DMS79 (cell line): ENCODE results near the gene TANGO6.
"Not testable (repeated sequence)": the region's sequence is repeated elsewhere in the genome, so short reads cannot be mapped to it uniquely, and the experiment has no call there.

Source experiments
- DNase-seq: peaks from one replicate; lab custom pipeline; 2025; lab: John Stamatoyannopoulos, UW

Gene TANGO6

DNA sequence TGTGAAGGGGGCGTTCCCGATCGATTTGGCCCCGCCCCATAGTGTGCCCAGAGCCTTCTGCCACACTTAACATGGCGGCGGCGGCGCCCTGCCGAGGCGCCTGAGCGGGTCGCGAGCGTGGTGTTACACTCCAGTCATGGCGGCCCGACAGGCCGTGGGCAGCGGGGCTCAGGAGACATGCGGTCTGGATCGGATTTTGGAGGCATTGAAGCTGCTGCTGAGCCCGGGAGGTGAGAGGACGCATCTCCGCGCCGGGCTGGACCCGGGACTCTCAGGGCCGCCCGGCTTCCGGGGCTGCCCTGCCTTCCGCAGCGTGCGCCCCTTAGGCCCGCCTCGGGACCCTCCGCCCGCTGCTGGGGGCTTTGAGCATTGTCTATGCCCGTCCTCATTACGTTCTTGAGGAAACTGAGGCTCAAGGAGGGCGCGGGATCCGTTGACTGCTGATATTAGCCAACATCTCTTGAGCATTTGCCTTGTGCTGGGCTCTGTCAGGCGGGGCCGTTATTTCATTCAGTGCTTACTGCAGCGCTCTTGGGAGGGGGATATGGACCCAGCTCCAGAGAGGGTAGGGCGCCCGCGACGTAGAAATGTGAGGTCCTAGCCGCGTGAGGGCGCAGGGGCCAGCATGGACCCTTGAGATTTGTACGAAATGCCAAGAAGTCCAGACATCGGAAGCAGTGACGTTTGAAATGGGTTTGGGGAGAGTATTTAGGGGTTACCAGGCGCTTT lies at the start of gene TANGO6:
Gene TANGO6 (plus strand): TSS at position 50 of the 729 bp plus-strand sequence. CDS start 87 bp downstream, at position 137.
- peak; percentile 72 for DNase-seq

DNA sequence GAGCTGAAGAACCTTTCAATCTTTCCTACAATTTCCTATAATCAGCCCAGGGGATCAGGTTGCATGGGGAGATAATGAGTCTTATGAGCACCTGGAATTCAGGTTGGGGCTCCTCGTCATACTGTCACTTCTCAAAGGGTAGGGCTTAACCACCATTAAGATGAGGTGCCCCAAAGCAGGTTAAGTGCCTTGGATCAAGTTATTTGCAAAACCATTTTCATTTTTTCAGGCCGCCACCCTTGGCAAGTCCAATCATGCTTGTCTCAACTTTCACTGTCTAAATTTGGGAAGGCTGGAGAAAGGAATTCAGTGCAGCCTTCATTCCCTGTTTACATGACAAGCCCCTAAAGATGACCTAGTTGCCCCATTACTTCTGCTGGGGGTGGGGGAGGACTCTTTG lies 44.9 kb upstream of the TANGO6 start:
- DNase-seq = no peak

DNA sequence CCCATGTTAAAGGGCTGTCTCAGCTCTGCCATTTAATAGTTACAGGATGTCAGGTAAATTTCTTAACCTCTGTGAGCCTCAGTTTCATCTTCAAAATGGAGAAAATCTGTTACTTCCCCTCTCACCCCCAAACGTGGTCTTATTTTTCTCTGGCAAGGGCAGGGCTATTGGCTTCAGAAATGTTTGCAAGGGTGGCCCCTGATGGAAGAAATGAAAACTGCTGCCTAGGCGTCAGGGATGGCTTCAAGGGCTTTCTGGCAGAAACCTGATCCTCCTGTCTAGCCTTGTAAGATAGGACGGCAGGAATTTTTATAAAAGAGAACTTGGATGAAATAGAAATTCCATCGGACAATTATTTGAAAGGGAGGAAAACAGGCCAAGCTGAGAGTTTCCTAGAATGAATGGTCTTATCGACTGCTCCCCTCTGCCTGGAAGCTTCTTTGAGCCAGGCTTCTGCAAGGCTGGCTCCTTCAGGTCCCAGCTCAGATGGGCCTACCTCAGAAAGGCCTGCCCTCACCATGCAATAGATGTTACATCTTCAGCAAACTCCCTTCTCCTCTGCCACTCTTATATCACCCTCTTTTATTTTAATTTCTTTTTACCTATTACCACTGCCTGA lies 43.0 kb upstream of the TANGO6 start:
- DNase-seq = no peak

DNA sequence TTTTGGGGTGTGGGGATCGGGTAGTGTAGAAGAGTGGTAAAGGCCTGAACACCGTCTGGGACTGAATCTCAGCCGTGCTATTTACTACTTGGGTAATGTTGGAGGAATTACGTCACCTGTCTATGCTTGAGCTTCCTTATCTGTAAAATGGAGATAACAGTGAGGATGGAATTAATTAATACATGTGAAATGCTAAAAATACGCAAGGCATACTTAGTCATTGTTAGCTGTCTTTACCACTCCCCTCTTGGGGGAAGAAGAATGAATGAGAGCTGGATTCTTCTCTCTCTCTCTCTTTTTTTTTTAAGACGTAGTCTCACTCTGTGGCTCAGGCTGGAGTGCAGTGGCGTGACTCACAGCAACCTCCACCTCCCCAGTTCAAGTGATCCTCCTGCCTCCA lies 41.1 kb upstream of the TANGO6 start:
- no peak for DNase-seq

DNA sequence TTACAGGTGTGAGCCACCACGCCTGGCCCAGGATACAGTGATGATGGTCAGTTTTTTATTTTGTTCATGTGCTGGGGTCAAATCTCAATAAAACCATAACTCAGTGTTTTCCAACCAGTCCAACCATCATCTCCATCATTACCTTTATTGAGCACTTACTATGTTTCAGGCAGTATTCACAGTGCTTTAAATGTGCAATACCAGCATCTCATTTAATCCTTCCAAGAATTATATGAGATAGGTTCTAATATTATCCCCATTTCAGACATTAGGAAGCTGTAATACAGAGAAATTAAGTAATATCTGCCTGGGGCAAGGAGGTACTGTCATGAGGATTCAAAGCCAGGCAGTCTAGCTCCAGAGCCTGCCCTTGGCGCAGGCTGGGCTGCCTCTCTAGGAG lies 36.9 kb upstream of the TANGO6 start:
- no peak for DNase-seq

DNA sequence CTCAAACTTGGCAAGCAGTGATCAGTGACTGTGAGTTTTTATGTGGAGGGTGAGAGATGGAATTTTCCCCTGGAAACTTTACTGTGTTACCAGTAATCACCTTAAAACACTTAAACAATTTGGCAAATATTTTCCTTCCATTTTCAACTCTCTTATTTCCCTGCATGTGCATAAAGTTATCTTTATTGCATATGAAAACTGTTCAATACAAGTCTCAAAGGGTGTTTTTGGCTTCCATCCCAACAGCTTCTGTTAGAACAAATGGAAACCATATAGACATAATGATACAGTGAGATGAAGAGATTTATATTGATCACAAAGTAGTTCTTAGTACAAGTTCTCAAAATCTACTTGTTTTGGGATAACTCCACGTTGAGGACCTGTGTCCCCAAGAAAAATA lies 36.4 kb upstream of the TANGO6 start:
- DNase-seq = no peak

DNA sequence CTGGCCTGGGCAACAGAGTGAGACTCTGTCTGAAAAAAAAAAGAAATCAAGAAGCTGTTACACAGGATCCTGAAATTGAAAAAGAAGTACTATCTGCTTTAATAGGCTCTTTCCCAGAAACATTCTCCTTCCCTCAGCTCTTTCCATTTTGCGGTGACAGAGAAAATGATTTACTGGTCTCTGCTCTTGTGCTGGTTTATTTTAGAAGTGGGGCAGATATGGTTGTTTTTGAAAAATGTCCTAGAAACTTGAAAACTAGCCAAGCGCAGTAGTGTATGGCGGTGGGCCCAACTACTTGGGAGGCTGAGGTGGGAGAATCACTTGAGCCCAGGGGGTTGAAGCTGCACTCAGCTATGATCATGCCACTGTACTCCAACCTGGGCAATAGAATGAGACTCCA lies 28.8 kb upstream of the TANGO6 start:
- DNase-seq = no peak

DNA sequence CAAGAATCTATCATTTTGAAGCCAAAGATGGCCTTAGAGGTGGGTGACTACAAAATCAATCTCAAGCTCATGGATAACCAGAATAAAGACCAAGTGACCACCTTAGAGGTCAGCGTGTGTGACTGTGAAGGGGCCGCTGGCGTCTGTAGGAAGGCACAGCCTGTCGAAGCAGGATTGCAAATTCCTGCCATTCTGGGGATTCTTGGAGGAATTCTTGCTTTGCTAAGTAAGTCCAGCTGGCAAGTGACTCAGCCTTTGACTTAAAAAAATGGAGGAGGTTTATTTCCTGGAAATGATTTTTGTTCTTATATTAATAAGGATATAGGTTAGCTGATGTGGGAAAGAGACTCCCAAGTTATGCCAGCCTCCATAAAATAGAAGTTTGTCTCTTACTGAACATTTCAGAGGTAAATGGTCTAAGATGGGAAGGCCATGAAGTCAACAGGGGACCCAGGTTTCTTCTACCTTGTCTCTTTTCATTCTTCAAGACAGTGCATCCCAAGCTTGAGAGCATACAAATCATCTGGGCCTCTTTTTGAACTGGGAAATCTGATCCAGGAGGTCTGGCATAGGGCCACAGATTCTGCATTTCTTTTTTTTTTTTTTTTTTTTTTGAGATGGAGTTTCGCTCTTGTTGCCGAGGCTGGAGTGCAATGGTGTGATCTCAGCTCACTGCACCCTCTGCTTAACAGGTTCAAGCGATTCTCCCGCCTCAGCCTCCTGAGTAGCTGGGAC lies 19.8 kb upstream of the TANGO6 start:
- DNase-seq = no peak

DNA sequence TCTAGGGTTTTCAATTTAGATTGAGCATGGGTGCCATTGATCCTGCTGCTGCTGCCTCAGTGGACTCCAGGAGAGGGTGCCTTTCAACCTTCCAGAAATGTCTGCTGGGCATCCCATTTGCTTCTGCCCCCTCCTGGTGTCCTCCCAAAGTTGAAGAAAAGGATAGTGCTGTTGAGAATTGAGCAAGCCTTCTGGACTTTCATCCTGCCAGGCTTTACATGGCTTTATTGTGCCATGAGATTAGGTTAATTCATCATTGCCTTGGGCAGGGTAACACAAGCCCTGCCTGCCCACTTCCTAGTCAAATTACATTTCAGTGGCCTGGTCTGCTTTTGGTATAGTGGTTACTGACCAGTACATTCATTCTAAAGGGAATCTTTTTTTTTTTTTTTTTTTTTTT lies 17.9 kb upstream of the TANGO6 start:
- DNase-seq = no peak

DNA sequence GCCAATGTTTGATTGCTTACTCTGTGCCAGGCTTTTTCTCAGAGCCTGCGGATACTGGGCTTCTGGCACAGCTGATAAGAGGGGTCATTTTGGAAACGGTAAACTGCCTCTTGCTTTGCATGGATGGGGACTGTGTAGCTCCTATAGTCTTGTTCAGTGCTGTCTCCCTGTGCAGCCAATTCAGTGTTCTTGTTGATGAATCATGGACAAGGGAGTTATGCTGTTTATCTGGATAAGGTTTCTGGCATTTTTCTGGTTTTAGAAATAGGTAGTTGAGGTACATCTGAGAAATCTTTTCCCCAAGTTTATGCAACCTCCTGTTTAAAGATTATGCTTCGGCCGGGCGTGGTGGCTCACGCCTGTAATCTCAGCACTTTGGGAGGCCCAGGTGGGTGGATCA lies 16.7 kb upstream of the TANGO6 start:
- no peak for DNase-seq

DNA sequence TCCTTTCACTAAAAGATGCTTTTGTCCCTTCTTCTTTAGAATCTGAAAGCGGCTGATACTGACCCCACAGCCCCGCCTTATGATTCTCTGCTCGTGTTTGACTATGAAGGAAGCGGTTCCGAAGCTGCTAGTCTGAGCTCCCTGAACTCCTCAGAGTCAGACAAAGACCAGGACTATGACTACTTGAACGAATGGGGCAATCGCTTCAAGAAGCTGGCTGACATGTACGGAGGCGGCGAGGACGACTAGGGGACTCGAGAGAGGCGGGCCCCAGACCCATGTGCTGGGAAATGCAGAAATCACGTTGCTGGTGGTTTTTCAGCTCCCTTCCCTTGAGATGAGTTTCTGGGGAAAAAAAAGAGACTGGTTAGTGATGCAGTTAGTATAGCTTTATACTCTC lies 10.1 kb upstream of the TANGO6 start:
- DNase-seq = no peak

DNA sequence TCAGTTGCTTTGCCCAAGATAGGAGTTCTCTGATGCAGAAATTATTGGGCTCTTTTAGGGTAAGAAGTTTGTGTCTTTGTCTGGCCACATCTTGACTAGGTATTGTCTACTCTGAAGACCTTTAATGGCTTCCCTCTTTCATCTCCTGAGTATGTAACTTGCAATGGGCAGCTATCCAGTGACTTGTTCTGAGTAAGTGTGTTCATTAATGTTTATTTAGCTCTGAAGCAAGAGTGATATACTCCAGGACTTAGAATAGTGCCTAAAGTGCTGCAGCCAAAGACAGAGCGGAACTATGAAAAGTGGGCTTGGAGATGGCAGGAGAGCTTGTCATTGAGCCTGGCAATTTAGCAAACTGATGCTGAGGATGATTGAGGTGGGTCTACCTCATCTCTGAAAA lies 8.8 kb upstream of the TANGO6 start:
- no peak for DNase-seq

DNA sequence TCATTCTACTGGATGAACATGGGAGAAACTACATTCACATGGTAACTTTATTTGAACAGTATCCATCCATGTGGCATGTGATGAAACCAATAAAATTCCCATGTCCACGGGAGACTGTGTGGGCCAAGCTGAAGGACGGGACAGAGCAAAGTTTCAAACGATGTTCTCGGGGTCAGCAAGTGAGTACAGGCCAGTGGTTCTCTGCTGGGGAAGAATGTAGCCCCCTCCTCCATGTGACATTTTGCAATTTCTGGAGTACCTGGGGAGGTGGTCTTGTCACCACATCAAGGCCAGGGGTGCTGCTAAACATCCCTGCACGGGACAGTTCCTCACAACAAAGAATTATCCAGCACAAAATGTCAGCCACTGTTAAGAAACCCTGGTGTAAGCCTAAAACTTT lies 7.4 kb upstream of the TANGO6 start:
- no peak for DNase-seq

DNA sequence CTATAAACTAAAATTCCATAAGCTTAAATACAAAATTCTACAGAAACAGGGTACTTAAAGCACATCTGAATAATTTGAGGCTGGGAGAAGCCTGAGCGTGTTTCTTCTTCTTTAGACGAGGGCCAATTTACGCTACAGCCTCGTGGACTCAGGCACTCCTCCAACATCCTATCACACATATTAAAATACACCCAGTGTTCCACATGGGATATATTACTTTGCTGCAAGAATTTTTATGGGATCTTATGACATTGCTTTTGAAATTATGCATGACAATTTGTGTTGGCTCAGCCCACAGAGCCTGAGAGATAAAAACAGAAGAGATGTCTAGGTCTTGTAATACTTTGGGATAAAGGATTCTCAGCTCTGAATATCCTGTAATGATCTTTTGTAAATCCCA lies 3.5 kb upstream of the TANGO6 start:
- DNase-seq = no peak

DNA sequence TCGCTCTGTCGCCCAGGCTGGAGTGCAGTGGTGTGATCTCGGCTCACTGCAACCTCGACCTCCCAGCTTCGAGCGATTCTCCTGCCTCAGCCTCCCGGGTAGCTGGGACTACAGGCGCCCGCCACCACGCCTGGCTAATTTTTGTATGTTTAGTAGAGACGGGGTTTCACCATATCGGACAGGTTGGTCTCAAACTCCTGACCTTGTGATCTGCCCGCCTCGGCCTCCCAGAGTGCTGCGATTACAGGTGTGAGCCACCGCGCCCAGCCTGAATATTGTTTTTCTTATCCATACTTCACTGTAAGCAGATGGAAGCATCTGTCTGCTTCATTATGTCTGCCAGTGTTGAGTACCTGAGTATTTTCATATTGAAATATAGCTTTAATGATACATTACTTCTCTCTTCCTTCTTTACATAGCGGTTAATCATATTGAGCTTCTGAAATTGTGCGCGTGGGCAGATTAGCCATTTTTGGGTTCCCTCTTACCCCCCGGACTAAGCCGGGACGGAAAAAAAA lies 308 bp upstream of the TANGO6 start:
- not testable (repeated sequence) for DNase-seq

DNA sequence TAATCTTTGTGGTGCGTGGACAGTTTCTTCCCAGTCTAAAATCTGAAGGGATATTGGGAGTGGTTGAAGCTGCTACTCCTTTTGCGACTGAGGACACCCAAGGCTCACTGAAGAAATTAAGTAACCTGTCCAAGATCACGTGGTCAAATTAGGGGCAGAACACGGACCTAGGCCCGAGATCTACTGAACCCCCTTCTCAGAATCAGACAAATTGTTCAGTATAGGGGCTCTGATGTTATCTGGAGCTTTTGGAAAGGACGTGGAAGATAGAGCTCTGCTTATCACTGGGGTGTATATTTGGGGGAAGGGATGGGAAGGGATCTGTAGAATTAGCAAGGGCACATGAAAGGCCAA lies 857 bp downstream of the TANGO6 start:
- no peak for DNase-seq

DNA sequence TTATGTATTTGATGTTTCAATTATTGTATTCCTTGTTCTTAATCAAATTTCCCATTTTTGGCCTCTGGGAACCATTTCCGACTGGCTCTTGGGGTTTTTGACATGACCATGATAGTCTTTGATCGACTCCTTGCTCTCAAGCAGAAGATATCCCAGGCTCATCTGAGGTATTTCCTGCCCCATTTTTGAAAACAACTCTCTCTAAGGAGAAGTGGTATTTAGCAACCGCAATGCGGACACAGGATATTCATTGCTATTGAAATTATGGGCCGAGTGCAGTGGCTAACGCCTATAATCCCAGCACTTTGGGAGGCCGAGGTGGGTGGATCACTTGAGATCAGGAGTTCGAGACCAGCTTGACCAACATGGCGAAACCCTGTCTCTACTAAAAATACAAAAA lies 5.5 kb downstream of the TANGO6 start:
- no peak for DNase-seq

DNA sequence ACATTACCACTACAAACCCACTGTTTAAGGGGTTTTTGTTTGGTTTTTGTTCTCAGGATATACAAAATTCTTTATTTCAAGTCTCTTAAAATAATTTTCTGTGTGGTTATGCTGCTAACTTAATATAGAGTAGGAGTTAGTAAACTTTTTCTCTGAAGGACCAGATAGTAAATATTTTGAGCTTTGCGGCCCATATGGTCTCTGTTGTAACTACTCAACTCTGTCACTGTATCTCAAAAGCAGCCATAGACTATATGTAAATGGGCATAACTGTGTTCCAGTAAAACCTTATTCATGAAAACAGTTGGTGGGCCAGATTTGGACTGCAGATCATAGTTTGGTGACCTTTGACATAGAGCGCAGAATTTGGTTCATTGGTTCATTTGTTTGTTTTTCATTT lies 7.2 kb downstream of the TANGO6 start:
- no peak for DNase-seq

DNA sequence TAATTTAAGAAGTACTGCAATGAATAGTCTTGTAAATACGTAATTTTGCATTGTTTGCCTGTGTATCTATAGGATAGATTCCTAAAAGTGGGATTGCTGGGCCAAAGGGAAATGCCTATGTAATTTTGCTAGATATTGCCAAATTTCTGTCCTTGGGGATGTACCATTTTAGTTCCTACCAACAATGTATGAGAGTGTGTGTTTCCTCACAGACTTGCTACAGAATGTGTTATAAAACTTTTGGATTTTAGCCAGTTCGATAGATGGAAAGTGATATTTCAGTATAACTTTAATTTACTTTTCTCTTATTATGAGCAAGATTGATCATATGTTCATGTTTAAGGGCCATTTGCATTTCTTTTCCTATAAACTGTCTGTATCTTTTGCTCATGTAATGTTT lies 8.3 kb downstream of the TANGO6 start:
- no peak for DNase-seq

DNA sequence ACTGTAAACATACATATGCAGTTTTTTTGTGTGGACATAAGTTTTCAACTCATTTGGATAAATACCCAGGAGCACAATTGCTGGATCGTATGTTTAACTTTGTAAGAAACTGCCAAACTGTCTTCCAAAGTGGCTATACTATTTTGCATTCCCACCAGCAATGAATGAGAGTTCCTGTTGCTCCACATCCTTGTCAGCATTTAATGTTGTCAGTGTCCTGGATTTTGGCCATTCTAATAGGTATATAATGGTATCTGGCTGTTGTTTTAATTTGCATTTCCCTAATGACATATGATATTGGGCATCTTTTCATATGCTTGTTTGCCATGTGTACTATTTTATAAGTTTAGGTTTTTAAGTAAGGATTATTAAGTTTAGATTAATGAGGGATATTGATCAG lies 14.1 kb downstream of the TANGO6 start:
- no peak for DNase-seq

DNA sequence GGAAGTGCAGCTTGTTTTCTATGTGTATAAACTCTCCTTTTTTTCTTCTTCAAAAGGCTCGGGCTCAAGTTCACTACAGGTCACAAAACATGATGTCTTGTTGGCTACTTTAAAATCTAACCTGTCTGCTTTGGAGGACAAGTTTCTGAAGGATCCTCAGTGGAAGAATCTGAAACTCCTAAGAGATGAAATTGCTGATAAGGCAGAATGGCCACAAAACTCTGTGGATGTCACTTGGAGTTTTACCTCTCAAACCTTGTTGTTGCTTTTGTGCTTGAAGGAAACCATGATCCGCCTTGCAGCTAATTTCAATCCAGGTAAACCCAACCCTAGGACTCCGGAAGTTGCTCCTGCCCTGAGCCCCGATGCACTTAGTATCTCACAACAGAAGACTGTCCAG lies 16.5 kb downstream of the TANGO6 start:
- no peak for DNase-seq

DNA sequence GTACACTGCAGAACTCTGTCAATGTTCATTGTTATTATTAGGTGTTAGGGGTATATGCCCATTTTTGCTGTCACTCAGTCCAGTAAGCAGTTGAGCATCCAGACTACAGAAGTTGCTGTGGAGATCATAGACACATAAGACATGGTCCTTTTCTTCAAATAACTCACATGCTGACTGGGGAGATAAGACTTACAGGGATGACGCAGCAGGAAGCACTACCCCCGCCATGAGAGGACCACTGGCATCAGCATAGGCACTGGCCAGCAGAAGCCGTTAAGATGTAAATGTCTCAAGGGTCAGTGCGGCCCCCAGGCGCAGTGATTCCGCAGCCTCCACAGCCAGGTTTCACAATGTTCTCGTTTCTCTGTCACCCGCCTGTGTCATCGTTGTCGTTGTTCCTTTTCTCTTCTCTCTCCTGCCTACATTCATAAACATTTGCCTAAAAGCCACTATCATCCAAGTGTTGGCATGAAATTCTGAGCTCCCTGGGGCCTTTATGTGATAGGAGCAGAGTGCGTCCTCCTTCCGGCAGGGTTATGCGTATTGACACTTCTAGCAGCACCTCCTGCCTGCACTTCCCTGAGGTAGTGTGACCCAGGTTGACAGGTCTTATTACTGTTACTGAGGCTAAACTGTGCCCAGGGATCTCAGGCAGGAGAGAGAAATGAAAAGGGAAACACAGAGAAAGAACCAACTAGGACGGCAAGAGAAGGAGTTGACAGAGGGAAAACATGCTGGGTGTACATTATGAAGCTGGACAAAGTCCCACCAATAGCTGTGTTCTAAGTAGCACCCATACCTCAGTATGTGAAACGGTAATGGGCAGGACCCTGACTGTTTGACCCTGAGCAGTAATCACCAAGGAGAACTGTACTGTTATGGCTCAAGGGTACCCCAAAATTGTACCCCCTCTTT lies 17.9 kb downstream of the TANGO6 start:
- DNase-seq = no peak
